H1 (cell line): ENCODE data around the gene CAPN3. TPM values are rescaled to one million over a fixed set of nuclear protein-coding genes. Genes with fewer than 3 reads are reported as not detected.

Experiments used
- PHF8 ChIP-seq: fragments of 200-600 bp; sonication (generic); conservative IDR thresholded peaks from 2 replicates; pipeline ENCODE4 v1.7.1; 2012; ENCODE audit warnings: low read depth, mild to moderate bottlenecking, inconsistent platforms, low read length, moderate library complexity
- polyA plus RNA-seq, 7 experiments: library from polyadenylated mRNA; depleted of rRNA in 3 of 7; stranded (reverse) in 5 of 7; unstranded in 2 of 7; fragments of >200 nt in 5 of 7; fragments of 200-250 nt in 2 of 7; gene quantifications; 1 replicate in 5 of 7; 2 replicates in 1 of 7; 4 replicates in 1 of 7; pipeline versions ENCODE4 v1.2.1 to v1.2.3, GENCODE V29; 2011 to 2013; ENCODE audit warnings: missing spikeins in 2 of 7, mixed read lengths in 2 of 7
- total RNA-seq: library from RNA; stranded (reverse); fragmentation: NEBNext Ultra II Directional; extraction: Animal tissue kit (Norgen Biotek cat#: 25700); gene quantifications from 2 replicates; pipeline ENCODE4 v1.2.1, GENCODE V29; 2021

The CAPN3 gene
- total and polyA plus RNA-seq, 2 of the 8 experiments (the other 6 are each of a cell fraction or from before 2014, with no cell fraction given) = 0.80 to 2.1 TPM

DNA sequence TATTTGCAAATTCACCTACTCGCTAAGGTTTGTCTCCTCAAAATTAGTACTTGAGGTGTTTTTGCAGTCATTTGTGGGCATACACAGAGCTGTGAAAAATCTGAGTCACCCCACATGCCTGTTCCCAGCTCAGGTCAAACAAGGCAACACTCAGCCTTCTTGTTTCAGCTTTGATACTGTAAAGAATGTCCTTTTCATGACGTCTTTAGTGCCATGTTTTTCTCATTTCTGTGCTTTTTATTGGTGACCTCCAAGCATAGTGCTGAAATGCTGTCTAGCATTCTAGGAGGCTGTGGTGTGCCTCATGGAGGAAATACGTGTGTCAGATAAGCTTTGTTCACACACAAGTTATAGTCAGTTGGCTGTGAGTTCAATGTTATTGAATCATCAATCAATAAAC, 8.8 kb downstream of the CAPN3 start (continued):
- TF ChIP-seq PHF8 = no peak
